ENCODE results near the gene CDHR3.

CDHR3 gene

DNA sequence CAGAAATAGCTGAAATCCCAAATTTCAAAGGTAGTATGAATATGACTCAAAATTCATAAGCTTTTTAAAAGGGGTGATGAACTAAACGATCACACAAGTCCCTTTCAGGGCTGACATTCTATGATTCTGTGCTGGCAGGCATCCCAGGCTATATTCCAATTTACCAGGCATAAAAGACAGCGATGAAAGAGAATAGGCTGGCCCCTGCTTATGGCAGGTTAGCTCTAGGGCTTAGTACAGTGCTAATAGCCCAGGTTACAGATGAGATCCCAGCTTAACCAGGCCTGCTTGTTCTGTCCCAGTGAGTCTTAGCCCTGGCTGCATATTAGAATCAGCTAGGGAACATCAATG lies 56.4 kb downstream of the CDHR3 start:
- TF ChIP-seq, protein P1, sequence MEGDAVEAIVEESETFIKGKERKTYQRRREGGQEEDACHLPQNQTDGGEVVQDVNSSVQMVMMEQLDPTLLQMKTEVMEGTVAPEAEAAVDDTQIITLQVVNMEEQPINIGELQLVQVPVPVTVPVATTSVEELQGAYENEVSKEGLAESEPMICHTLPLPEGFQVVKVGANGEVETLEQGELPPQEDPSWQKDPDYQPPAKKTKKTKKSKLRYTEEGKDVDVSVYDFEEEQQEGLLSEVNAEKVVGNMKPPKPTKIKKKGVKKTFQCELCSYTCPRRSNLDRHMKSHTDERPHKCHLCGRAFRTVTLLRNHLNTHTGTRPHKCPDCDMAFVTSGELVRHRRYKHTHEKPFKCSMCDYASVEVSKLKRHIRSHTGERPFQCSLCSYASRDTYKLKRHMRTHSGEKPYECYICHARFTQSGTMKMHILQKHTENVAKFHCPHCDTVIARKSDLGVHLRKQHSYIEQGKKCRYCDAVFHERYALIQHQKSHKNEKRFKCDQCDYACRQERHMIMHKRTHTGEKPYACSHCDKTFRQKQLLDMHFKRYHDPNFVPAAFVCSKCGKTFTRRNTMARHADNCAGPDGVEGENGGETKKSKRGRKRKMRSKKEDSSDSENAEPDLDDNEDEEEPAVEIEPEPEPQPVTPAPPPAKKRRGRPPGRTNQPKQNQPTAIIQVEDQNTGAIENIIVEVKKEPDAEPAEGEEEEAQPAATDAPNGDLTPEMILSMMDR (IDR thresholded peaks at IDR 0.05) = no peak
- no peak overlapping the region for H3K27ac ChIP-seq

GRCh38 chr7:106021151-106022067 lies 58.3 kb downstream of the CDHR3 start:
- Histone ChIP-seq H3K9ac (no peak overlapping the region), H2AFZ (no peak overlapping the region), H3K4me2 (ENCODE audit: low read length) (no peak overlapping the region)

More for the DNA sequence above, 56.4 kb downstream of the CDHR3 start:
- Histone ChIP-seq H3K9me3 (ENCODE audit: control insufficient read depth, low read length) (no peaks in the 10 kb centered on the region), H3K4me3 (ENCODE audit: low read depth, low read length) (no peak overlapping the region), H2AFZ (no peak overlapping the region), H3K27me3 (ENCODE audit: control insufficient read depth, insufficient read depth, low read length) (no peaks in the 10 kb centered on the region), H3K9ac (no peak overlapping the region), H3K4me2 (ENCODE audit: low read length) (no peak overlapping the region), H3K79me2 (no peaks in the 10 kb centered on the region), H3K4me1 (peaks cover 11% of the 10 kb centered on the region), H3K36me3 (ENCODE audit: control insufficient read depth, insufficient read depth, low read length) (no peaks in the 10 kb centered on the region)

DNA sequence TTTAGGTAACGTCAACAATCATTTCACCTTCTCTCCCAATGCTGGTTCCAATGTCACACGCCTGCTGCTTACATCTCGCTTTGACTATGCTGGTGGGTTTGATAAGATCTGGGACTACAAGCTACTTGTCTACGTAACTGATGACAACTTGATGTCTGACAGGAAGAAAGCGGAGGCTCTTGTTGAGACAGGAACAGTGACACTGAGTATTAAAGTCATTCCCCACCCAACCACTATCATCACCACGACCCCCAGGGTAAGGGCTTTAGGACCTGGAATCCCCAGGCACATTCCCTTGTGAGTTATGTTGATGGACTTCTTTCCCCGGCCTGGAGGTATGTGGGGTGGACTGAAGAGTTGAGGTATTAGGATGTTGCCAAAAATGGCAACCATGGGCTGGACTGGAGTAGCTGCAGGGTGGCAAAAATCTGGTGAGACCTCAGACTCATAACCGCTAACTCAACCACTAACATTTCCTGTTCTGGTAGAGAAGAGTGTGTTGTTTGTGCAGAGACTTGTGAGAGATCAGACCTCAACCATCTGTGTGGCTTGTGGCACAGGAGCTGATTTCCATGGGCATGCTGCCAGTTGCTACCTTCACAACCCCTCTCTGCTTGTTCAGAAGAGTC lies 59.2 kb downstream of the CDHR3 start:
- Histone ChIP-seq H3K9me3 (ENCODE audit: control insufficient read depth, low read length) (no peaks in the 10 kb centered on the region), H3K4me3 (ENCODE audit: low read depth, low read length) (no peak overlapping the region), H3K4me1 (peaks cover 11% of the 10 kb centered on the region), H3K27me3 (ENCODE audit: control insufficient read depth, insufficient read depth, low read length) (no peaks in the 10 kb centered on the region), H3K36me3 (ENCODE audit: control insufficient read depth, insufficient read depth, low read length) (no peaks in the 10 kb centered on the region), H2AFZ (no peak overlapping the region), H3K79me2 (no peaks in the 10 kb centered on the region), H3K4me2 (ENCODE audit: low read length) (no peak overlapping the region), H3K27ac (no peak overlapping the region), H3K9ac (no peak overlapping the region)
- TF ChIP-seq, protein P1 (IDR thresholded peaks at IDR 0.05) = no peak

More at GRCh38 chr7:106021151-106022067, 58.3 kb downstream of the CDHR3 start:
- no peaks in the 10 kb centered on the region for H3K36me3 ChIP-seq (ENCODE audit: control insufficient read depth, insufficient read depth, low read length)
- no peak overlapping the region for H3K4me3 ChIP-seq (ENCODE audit: low read depth, low read length)
- TF ChIP-seq, protein P1 (IDR thresholded peaks at IDR 0.05) = no peak
- no peak overlapping the region for H3K27ac ChIP-seq
- H3K4me1 ChIP-seq = peaks cover 11% of the 10 kb centered on the region
- H3K27me3 ChIP-seq (ENCODE audit: control insufficient read depth, insufficient read depth, low read length) = no peaks in the 10 kb centered on the region
- no peaks in the 10 kb centered on the region for H3K79me2 ChIP-seq
- H3K9me3 ChIP-seq (ENCODE audit: control insufficient read depth, low read length) = no peaks in the 10 kb centered on the region

DNA sequence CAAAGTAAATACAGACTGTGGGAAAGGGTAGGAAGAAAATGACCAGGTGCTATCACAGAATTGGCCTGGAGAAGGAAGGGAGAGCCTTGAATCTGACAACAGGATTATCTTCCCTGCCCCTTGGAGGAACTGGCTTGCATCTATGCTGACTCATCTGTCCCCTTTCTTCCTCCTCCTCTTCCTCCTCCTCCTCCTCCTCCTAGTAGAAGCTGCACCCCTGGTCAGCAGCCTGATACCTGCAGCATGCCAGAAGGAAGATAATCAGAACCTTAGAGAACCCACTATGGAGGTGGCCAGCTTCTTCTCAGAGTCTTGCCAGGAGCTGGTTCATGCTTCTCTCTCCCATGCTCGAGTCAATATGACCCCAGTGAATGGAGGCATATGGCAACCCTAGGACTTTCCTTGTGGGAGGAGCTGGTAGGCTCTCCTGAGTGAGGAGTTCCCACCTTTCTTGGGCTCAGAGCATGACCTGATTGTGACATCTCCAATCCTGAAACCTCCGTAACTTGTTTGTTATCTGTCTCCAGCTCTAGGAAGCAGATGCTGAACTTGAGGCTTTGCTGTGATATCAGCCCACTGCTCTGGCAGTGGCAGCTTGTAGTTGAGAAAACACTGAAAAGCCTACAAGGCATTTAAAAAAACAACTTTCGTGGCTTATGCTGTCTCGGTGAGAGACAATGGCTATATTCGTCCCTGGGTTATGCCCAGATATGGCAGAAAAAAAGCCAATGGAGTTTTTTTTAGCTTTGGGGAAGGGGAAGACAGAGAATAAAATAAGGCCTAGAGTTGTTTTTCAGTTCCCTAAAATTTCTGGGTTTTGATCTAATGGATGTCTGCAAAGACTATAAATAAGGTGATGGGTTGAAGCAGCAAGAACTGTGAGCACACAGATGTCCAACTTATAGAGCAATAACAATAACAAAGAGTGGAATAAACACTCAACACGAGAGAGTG lies 60.6 kb downstream of the CDHR3 start:
- no peak overlapping the region for H3K9ac ChIP-seq
- TF ChIP-seq, protein P1 (IDR thresholded peaks at IDR 0.05) = no peak
- no peak overlapping the region for H2AFZ ChIP-seq
- no peak overlapping the region for H3K4me2 ChIP-seq (ENCODE audit: low read length)
- H3K9me3 ChIP-seq (ENCODE audit: control insufficient read depth, low read length) = no peaks in the 10 kb centered on the region
- H3K4me1 ChIP-seq = peaks cover 11% of the 10 kb centered on the region
- H3K79me2 ChIP-seq = no peaks in the 10 kb centered on the region
- no peaks in the 10 kb centered on the region for H3K36me3 ChIP-seq (ENCODE audit: control insufficient read depth, insufficient read depth, low read length)
- no peak overlapping the region for H3K27ac ChIP-seq
- no peak overlapping the region for H3K4me3 ChIP-seq (ENCODE audit: low read depth, low read length)
- no peaks in the 10 kb centered on the region for H3K27me3 ChIP-seq (ENCODE audit: control insufficient read depth, insufficient read depth, low read length)

Measured in parathyroid adenoma (tissue), 2 donors.